Parathyroid adenoma (tissue), 2 donors: ENCODE measurements around the gene AMER2.

Experiments
- H2AFZ ChIP-seq: fragments of 300-600 bp; sonication (generic); one replicate; pipeline ENCODE4 v1.7.0; 2017; ENCODE audit warnings: antibody characterized with exemption, mild to moderate bottlenecking
- H3K27ac ChIP-seq: fragments of 300-600 bp; sonication (generic); one replicate; pipeline ENCODE4 v1.7.0; 2017
- H3K27me3 ChIP-seq: fragments of 300-600 bp; sonication (generic); one replicate; pipeline ENCODE4 v1.7.0; 2017; ENCODE audit warnings: low read length; ENCODE audit not compliant: control insufficient read depth, insufficient read depth
- H3K36me3 ChIP-seq: fragments of 300-600 bp; sonication (generic); one replicate; pipeline ENCODE4 v1.7.0; 2017; ENCODE audit warnings: low read length; ENCODE audit not compliant: control insufficient read depth, insufficient read depth
- H3K4me1 ChIP-seq: fragments of 300-600 bp; sonication (generic); one replicate; pipeline ENCODE4 v1.7.0; 2017; ENCODE audit warnings: control low read depth
- H3K4me2 ChIP-seq: fragments of 300-600 bp; sonication (generic); one replicate; pipeline ENCODE4 v1.7.0; 2017; ENCODE audit warnings: low read length
- H3K4me3 ChIP-seq: fragments of 300-600 bp; sonication (generic); one replicate; pipeline ENCODE4 v1.7.0; 2017; ENCODE audit warnings: low read depth, low read length
- H3K79me2 ChIP-seq: fragments of 300-600 bp; sonication (generic); one replicate; pipeline ENCODE4 v1.7.0; 2017; ENCODE audit warnings: control low read depth
- H3K9ac ChIP-seq: fragments of 300-600 bp; sonication (generic); one replicate; pipeline ENCODE4 v1.7.0; 2017; ENCODE audit warnings: mild to moderate bottlenecking
- H3K9me3 ChIP-seq: fragments of 300-600 bp; sonication (generic); one replicate; pipeline ENCODE4 v1.7.0; 2017; ENCODE audit warnings: low read length; ENCODE audit not compliant: control insufficient read depth
- CTCF ChIP-seq: fragments of 300-600 bp; sonication (generic); IDR thresholded peaks from one replicate; pipeline ENCODE4 v1.7.0; 2017; ENCODE audit warnings: antibody characterized with exemption, mild to moderate bottlenecking
- donor health status: primary hyperparathyroidism.

The AMER2 gene

GRCh38 chr13:25175431-25175830 is 3.3 kb upstream of the AMER2 start:
- Histone ChIP-seq H3K27me3 (no peaks in the 10 kb centered on the region), H3K9me3 (no peaks in the 10 kb centered on the region), H3K4me2 (no peak overlapping the region), H3K4me1 (no peaks in the 10 kb centered on the region), H3K79me2 (no peaks in the 10 kb centered on the region), H3K27ac (no peak overlapping the region), H3K9ac (no peak overlapping the region), H3K4me3 (no peak overlapping the region), H2AFZ (no peak overlapping the region), H3K36me3 (no peaks in the 10 kb centered on the region)
- no peak for TF ChIP-seq CTCF

GRCh38 chr13:25175026-25175425 is 2.9 kb upstream of the AMER2 start:
- no peak for TF ChIP-seq CTCF
- H3K36me3 ChIP-seq, result no peaks in the 10 kb centered on the region
- no peaks in the 10 kb centered on the region for H3K27me3 ChIP-seq
- no peak overlapping the region for H3K4me2 ChIP-seq
- H3K9me3 ChIP-seq, result no peaks in the 10 kb centered on the region
- H2AFZ ChIP-seq, result no peak overlapping the region
- no peaks in the 10 kb centered on the region for H3K79me2 ChIP-seq
- H3K4me3 ChIP-seq, result no peak overlapping the region
- no peak overlapping the region for H3K27ac ChIP-seq
- no peaks in the 10 kb centered on the region for H3K4me1 ChIP-seq
- H3K9ac ChIP-seq, result no peak overlapping the region

DNA sequence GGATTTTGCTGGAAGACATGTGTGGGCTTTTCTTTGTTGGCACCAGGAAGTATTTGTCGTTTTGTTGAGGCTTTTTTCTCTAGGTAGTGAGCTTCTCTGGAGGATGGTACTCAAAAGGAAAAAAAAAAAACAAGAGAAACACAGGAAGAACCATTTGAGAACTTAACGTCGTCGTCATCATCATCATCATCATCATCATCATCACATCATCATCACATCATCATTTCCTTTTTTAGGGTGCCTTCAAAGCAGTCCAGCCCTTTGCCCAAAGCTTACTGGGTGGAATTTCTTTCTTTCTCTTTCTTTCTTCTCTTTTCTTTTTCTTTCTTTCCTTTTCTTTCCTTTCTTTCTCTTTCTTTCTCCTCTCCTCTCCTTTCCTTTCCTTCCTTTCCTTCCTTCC is 2.2 kb upstream of the AMER2 start:
- Histone ChIP-seq H3K36me3 (no peaks in the 10 kb centered on the region), H3K9me3 (no peaks in the 10 kb centered on the region), H3K27me3 (no peaks in the 10 kb centered on the region), H2AFZ (no peak overlapping the region), H3K79me2 (no peaks in the 10 kb centered on the region), H3K4me2 (no peak overlapping the region), H3K9ac (no peak overlapping the region), H3K27ac (no peak overlapping the region), H3K4me1 (no peaks in the 10 kb centered on the region), H3K4me3 (no peak overlapping the region)
- no peak for TF ChIP-seq CTCF

- H3K4me3 ChIP-seq, result no peak overlapping the region
- H3K27me3 ChIP-seq, result no peaks in the 10 kb centered on the region
- peak overlapping the region; percentile 77 for H2AFZ ChIP-seq
- H3K4me2 ChIP-seq, result no peak overlapping the region
- H3K4me1 ChIP-seq, result no peaks in the 10 kb centered on the region
- H3K36me3 ChIP-seq, result no peaks in the 10 kb centered on the region
- H3K27ac ChIP-seq, result no peak overlapping the region
- no peak overlapping the region for H3K9ac ChIP-seq
- no peaks in the 10 kb centered on the region for H3K79me2 ChIP-seq
- TF ChIP-seq CTCF, result no peak
- H3K9me3 ChIP-seq, result no peaks in the 10 kb centered on the region
Observed at GRCh38 chr13:25172303-25172630, 179 bp upstream of the AMER2 start.

GRCh38 chr13:25171170-25171516 is 945 bp downstream of the AMER2 start:
- Histone ChIP-seq H3K4me3 (peak overlapping the region; percentile 57), H3K4me1 (no peaks in the 10 kb centered on the region), H3K79me2 (no peaks in the 10 kb centered on the region), H3K4me2 (peak overlapping the region; percentile 68), H3K36me3 (no peaks in the 10 kb centered on the region), H3K9ac (no peak overlapping the region), H3K27me3 (no peaks in the 10 kb centered on the region), H2AFZ (peak overlapping the region; percentile 77), H3K27ac (no peak overlapping the region), H3K9me3 (no peaks in the 10 kb centered on the region)
- TF ChIP-seq CTCF, result no peak
